Fibroblast of skin of right biceps (primary cell): ENCODE data around the gene MYORG.
"Not testable (repeated sequence)": the region's sequence is repeated elsewhere in the genome, so short reads cannot be mapped to it uniquely, and the experiment has no call there.

Experiments
- DNase-seq: peaks from one replicate; pipeline ENCODE4 v3.0.0-alpha.2; 2013

Gene MYORG

DNA sequence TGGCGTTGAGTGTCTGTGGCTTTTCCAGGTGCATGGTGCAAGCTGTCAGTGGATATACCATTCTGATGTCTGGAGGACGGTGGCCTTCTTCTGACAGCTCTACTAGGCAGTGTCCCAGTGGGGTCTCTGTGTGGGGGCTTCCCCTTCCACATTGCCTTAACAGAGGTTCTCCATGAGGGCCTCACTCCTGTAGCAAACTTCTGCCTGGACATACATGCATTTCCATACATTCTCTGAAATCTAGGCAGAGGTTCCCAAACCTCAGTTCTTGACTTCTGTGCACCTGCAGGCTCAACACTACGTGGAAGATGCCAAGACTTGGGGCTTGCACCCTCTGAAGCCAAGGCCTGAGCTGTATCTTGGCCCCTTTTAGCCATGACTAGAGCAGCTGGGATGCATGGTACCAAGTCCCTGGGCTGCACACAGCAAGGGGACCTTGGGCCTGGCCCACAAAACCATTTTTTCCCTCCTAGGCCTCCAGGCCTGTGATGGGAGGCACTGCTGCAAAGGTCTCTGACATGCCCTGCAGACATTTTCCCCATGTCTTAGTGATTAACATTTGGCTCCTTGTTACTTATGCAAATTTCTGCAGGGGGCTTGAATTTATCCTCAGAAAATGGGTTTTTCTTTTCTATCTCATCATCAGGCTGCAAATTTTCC is 8.8 kb downstream of the MYORG start:
- not testable (repeated sequence) for DNase-seq

DNA sequence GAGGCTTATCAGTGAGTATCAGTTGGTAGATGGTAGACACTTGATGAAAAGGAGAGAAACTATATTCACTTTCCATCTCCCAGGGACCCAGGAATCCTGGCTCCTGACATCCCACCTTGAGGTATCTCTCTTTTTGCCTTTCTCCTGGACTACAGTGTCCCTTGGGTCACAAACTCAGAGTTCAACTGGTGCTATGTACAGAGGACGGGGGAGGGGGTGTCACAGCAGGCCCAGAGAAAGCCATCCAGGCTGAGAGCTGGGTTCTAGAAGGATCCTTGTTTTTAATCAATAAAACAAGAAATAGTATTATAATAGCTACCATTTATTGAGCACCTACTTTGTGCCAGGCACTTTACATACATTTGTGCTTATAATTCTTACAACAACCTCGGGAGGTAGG is 10.3 kb downstream of the MYORG start:
- DNase-seq: no peak

DNA sequence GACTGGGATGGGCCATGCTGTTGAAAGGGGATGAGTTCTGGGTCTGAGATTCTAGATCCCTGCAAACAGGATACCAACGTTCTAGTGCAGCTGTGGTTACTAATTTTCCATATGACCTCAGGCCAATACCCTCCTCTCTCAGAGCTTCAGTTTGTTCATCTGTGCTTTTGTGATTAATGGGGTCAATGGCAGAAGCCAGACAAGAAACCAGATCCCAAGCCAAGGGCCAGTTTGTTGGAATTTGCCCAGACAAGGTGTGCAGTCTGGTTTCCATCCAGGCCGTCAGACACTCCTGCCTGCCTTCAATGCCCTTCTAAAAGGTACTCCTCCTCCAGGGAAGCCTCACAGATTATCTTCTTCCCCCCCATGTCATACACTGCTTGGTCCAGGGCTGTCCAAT is 11.4 kb downstream of the MYORG start:
- DNase-seq: no peak

DNA sequence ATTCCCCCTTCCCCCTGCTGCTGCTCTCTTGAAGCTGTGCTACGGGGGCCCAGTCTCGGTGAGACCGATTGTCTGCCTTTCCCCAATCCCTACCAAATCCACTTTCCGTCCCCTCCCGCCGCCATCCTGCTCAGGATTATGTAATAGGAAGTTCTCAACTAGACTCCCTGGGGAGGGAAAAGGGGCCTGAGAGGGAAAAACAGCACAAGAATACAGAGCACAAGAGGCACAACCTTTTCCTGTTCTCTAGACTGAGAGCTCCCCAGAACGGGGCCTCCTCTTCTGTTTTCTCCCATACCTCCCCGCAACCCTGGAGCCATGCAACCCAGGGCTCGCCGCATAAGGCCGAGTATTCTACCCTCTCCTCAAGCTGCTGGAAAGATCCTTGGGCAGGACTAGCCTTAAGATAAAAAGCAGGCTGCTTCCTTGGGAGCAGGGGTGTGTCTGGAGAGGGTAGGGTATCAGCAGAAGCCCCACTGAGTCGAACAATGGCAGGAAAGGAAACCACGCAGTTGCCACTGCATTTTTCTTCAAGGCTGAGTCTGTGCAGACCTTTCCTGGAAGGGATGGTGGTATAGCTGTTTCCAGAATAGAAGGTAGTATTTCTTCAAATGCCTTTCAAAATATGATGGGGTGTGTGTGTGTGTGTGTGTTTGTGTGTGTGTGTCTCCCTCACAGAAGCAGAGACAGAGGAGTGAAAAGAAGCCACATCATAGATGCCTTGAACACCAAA is 12.9 kb downstream of the MYORG start:
- peak; percentile 25 for DNase-seq

DNA sequence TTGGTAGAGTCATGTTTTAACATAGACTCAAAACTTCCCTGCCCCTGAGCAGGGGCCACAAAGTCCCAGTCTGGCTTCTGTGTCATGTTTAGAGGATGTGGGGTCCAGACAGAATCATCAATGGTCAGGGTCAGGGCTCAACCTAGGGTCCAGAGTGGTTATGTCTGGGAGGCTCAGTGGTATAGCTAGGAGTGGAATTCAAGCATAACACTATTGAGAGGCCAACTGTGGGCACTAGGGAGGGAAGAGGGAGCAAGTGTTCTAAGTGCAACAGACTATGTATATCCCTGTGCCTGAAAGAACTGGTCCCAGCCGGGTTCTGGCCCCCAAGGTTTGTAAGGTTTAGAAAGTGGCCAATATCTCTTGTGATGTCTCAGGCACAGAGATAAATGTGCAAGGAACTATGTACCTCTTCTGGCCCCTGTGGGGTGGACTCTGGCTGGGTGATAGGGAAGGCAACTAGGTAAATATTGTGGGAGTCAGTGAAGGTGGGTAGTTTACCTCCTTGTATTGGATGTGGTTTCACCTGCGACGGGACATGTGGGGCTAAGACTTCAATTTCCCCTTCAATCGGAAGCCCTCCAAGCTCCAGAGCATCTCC is 14.0 kb downstream of the MYORG start:
- DNase-seq: no peak

DNA sequence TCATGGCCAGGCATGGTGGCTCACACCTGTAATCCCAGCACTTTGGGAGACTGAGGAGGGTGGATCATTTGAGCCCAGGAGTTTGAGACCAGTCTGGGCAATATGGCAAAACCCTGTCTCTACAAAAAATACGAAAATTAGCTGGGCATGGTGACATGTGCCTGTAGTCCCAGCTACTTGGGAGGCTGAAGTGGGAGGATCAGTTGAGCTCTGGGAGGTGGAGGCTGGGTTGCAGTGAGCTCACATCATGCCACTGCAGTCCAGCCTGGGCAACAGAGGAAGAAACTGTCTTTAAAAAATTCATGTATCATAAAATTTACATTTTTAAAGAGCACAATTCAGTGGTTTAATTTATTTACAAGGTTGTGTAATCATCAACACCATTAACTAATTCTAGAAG is 23.7 kb downstream of the MYORG start:
- DNase-seq: not testable (repeated sequence)

DNA sequence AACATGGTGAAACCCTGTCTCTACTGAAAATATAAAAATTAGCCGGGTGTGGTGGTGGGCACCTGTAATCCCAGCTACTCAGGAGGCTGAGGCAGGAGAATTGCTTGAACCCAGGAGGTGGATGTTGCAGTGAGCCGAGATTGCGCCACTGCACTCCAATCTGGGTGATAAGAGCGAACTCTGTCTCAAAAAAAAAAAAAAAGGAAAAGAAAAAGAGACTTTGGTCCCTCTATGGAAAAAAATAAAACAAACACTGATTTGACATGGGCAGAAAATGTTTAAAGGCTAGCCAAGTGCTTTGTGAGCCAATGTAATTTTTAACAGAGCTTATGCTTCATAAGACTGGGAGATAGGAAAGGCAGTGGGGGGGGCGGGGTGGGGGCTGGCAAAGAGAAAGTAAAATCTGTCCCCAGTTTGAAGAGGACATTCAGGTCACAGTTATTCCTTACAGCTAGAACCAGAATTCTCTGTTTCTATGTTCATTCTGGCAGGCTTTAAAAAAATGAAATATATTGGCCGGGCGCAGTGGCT is 24.5 kb downstream of the MYORG start:
- not testable (repeated sequence) for DNase-seq

DNA sequence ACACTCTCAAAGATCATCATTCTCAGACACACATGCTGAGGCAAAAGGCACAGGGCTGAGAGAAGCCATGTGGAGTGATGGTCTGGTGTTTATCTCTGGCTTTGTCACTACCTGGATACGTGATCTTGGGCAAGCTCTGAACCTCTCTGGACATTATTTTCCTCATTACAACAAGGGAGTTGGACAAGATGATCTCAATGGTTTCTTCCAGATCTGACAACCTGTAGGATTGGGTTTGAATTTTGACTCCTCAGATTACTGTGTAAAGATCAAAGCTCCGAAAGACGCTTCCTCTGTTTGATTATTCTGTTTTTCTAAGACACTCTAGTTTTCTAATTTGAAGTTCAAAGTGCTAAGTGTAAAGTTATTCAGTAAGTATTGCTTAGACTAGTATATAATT is 27.4 kb downstream of the MYORG start:
- no peak for DNase-seq

DNA sequence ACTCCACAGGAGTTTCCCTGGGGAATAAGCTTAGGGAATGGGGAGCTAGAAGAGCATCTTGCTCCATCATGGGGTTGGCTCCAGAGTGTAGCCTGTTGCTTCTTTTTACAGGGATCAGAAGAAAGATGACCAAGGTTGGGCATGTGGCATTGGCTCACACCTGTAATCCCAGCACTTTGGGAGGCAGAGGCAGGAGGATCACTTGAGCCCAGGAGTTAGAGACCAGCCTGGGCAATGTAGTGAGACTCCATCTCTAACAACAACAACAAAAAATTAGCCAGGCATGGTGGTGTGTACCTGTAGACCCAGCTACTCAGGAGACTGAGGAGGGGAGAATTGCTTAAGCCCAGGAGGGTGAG is 28.9 kb downstream of the MYORG start:
- DNase-seq: no peak

DNA sequence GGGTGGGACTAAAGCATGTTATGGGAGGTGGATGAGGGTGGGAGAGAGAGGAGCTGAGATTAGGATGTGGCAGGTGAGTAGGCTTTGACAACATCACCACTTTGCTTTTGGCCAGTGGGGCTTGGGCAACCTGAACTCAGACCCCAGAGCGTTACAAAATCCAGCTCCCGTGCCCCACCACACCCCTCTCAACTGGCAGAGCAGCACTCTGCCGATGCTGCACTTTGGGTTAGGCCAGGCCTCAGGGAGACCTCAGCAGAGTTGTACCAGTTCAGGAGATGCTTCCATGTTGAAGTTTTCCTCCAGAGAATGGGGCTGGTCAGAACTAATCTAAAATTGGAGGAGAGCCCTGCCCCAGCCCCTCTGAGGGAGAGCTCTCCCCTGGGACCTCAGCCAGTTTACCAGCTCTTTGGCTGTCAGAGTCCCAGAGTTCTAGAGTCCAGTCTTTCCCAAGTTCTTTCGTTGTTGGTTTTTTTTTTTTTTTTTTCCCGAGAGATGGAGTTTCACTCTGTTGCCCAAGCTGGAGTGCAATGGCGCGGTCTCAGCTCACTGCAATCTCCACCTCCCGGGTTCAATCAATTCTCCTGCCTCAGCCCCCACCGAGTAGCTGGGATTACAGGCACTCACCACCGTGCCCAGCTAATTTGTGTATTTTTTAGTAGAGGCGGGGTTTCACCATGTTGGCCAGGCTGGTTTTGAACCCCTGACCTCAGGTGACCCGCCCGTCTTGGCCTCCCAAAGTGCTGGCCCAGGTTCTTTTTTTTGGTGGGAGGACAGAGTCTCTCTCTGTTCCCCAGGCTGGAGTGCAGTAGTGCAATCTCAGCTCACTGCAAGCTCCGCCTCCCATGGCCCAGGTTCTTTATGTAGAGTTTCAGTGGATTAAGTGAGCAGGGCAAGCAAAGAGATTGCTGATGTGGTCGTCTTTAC is 29.6 kb downstream of the MYORG start:
- DNase-seq: no peak

DNA sequence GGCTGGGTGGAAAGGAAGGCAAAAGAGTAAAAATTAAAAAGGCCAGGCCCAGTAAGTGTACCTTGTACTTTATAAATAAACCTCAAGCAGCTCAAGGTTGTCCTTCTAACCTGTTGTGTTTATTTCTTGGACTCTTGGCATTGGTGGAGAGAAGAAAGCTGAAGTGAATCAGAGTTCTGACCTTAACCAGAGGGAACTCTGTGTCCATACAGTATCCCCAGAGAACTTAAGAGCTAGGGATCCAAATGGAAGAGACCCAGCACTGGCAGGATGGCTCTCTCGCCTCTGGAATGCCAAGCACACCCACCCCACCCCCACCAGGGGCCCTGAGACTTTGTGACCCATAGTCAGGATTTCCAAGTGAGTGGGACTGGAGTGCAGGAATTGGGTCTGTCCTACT is 33.1 kb downstream of the MYORG start:
- DNase-seq: no peak

DNA sequence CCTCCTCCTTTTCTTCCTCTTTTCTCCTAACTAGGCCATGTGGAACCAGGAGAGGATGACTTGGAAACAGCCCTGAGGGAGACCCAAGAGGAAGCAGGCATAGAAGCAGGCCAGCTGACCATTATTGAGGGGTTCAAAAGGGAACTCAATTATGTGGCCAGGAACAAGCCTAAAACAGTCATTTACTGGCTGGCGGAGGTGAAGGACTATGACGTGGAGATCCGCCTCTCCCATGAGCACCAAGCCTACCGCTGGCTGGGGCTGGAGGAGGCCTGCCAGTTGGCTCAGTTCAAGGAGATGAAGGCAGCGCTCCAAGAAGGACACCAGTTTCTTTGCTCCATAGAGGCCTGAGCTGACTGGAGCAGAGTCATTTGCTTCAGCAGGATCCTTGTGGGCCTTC is 33.6 kb downstream of the MYORG start:
- DNase-seq: no peak

DNA sequence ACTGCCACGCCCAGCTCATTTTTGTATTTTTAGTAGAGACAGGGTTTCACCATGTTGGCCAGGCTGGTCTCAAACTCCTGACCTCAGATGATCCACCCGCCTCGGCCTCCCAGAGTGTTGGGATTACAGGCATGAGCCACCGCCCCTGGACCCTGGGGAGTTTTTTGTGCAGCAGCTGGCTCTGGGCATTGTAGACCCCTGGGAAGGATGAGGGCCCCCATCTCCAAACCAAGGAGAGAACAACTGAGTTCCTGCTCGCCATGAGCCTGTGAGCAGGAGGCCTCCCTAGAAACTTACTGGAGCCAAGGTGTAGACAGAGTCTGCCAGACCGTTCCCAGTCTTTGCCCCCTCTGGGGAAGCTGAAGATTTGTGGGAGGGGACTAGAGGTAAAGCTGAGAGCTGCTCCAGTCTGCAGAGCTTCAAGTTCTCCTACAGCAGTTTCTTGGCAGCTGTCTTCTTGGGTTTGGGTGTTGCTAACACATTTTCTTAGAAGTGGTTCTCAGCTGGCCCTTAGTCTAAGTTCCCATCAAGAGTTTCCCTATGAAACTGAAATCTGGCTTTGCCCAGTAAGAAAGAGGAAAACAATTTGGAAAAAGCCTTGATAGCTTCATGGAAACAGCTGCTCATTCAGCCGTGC is 34.9 kb downstream of the MYORG start:
- no peak for DNase-seq

DNA sequence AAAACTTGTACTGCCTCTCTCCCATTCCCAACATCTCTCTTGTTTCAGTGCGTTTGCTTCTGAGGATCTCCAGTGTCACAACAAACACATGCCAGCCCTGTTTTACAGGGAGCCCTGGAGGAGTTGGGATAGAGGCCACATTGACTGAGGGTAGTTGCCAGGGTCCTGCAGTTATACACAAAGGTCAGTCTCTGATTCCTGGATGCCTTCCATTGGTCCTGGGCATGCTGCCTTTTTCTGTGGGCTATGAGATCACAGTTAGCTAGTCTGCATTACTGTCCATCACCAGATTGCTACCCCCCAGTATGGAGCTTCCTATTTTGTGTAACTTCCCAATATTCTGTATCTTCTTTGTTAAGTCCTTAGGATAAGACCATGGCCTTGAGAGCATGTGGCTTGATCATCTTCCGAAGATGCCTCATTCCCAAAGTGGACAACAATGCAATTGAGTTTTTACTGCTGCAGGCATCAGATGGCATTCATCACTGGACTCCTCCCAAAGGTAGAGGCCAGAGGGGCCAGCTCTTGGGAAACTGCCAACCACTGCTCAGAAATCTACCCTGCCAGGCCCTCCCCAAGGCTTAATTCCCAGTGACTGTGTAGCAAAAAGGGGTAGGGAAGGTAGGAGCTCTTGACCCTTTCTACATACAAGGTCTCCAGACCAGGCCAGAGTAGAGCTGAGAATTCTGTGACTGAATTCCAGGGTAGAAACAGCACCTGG is 37.9 kb downstream of the MYORG start:
- DNase-seq: no peak

DNA sequence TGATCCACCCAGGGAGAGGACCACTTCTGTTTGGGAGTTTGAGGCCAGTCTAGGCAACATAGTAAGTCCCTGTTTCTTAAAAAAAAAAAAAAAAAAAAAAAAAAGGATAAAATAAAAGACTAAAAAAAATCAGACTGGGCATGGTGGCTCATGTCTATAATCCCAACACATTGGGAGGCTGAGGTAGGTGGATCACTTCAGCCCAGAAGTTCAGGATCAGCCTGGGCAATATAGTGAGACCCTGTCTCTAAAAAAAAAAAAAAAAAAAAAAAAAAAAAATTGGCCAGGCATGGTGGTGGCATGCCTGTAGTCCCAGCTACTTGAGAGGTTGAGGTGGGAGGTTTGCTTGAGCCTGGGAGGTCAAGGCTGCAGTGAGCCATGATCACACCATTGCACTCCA is 38.6 kb downstream of the MYORG start:
- DNase-seq: not testable (repeated sequence)

DNA sequence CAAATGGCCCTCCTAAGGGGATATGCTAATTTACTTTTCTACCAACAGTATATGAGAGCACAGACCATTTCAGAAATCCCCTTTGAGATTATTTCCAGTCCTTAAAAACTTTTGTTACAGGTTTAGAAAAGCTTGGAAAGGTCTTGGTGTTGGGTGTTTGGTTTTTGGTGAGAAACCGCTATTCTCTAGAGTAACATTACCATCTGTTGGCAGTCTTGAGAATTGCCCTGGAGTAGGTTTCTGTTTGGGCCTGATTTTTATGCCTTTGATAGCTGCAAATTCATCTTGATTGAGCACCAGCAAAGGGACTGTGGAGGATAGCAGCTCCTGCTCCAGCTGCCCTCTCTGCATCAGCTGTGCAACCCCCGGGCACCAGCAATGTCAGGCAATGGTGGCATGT is 39.3 kb downstream of the MYORG start:
- DNase-seq: no peak

DNA sequence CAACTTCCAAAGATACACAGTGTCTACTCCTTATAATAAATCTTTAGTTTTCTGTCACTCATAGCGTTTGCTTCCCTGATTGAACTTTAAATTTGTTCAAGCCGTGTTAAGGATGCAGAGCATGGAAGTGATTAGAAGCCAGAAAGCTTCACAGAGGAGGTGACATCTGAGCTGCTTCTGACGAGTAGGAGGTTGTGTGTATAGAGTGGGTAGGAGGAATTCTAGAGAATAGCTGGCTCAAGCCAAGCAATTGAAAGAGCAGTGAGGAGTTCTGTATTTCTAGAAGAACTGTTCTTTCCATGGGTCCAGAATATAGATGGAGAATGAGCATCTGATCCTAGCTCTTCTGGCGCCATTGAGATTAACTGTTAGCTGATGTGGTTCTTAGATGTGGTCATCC is 41.3 kb downstream of the MYORG start:
- no peak for DNase-seq

DNA sequence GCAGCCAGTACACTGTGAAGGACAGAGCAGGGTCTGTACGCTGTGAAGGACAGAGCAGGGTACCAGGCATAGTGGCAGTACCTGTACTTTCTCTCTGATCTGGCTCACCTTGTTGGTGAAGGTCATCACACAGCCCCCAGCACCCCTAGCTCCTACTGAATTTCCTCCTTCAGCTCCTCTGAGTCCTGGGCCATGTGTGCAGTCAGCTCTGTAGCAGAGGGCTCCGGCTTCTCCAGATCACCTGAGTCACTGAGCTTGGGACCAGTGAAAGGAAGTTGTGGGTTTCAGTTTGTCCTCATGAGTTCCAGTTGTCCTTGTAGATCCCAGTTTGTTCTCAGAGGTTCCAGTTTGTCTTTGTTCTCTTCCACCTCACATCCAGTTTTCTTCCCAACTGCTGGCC is 41.8 kb downstream of the MYORG start:
- DNase-seq: no peak

DNA sequence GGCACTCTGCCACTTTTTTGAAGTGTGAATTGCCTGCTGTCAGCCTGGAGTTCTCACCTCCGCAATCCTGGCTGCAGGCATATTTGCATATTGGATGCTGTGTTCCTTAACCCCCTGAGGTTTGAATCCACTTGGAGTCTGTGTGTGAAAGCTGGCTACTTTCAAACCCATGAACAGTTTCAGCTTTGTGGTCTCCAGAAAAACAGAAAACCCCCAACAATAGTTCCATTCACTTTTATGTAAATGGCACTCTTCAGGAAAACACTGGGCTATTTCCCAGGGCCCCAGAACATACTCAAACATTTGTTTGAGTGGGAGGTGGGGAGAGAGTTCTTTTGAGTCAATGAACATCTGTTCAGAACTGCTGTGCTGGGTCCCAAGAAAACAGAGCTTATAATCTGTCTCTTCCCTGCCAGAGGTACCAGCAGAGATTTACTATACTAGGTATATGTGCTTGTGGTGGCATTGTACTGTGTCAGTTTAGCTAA is 42.3 kb downstream of the MYORG start:
- DNase-seq: no peak

DNA sequence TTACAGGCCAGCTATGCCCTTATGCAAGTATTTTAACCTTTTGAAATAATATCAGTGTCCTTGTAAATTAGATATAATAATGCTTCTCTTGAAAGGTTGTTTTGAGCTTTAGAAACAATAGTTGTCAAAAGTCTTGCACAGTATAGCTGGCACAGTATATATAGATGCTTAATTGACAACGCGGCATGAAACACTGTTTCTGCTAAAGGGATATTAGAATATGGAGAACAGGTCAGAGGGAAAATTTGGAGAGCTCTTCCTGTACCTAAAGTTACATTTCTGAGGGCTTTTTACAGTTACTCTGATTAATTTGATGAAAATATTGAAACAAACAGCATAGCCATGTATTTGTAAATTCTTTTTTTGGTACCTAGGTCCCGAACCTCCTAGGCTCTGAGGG is 42.9 kb downstream of the MYORG start:
- no peak for DNase-seq

DNA sequence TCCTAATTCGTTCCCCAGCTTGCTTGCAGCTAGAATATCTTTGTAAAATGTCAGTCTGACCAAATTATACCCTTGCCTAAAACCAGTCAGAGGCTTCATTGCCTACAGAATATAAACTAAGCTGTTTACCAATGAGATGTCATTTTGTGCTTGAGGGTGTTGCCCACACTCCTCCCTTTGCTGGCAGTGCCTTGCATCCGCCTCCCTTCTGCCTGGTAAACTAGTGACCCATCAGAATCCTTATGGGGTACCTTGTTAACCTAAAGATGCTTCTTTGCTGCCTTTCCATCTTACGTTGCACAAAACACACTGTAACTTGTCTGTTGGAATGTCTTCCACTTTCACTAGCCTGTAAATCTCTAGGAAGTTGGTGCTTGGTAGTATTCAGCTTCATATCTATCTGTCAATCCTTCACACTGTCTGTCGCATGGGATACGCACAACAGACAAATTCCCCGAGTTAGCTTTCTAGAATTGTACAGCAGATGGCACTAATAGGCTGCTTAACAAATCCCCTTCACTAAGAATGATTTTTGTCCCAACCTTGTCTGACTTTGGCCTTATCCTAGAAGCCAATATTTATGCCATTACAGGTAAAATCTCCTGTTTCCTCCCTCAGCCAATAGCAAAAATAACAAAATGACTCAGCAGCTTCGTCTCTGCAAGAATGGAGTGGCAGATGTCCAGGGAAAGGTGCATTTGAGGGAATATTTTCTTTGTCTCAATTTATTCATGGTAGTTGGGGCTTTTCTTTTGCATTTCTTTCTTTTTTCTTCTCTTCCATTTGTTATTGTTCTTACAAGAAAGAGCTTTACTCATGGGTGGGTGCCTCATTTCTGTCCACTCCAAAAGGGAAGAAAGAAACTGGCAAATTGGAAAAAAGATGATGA is 44.4 kb downstream of the MYORG start:
- DNase-seq: peak; percentile 34
